K562 (cell line): Measurements from ENCODE around the gene NRXN2.

Experiments used
- ARID3A ChIP-seq: IDR thresholded peaks from 2 replicates; pipeline ENCODE4 v1.6.1; 2012; ENCODE audit warnings: low read depth, low read length, improper control_type of control experiment, borderline replicate concordance
- MEF2A ChIP-seq: IDR thresholded peaks from 2 replicates; pipeline ENCODE4 v1.6.1; 2011; ENCODE audit warnings: low read depth, mild to moderate bottlenecking, low read length, moderate library complexity; ENCODE audit not compliant: control insufficient read depth
- PRMT5 ChIP-seq: sonication (generic); formaldehyde crosslinking; IDR thresholded peaks from 2 replicates; pipeline ENCODE4 v1.5.0; 2020; ENCODE audit warnings: missing genetic modification reagents
- TARDBP ChIP-seq: fragments of 450-650 bp; IDR thresholded peaks from 2 replicates; pipeline ENCODE4 v1.6.1; 2016
- TBP ChIP-seq: optimal IDR thresholded peaks from 2 replicates; pipeline ENCODE3; 2011; ENCODE audit warnings: low read depth, low read length, improper control_type of control experiment
- USF2 ChIP-seq: sonication (generic); formaldehyde crosslinking; IDR thresholded peaks from 2 replicates; pipeline ENCODE4 v1.5.0; 2020; ENCODE audit warnings: missing genetic modification reagents
- ZNF740 ChIP-seq, 3 experiments: fragments of 200-800 bp in 1 of 3; sonication (Bioruptor generic) in 1 of 3; sonication (generic) in 1 of 3; formaldehyde crosslinking in 1 of 3; IDR thresholded peaks; 2 replicates each; pipeline versions ENCODE4 v1.6.1 to v1.8.0; 2016 to 2022; ENCODE audit warnings: mild to moderate bottlenecking in 2 of 3, missing compliant biosample characterization in 2 of 3, missing genetic modification characterization in 2 of 3, missing genetic modification reagents in 1 of 3
- TF ChIP-seq, protein P1 (sequence below), 3 experiments: IDR thresholded peaks in 2 of 3; conservative IDR thresholded peaks in 1 of 3; 2 replicates each; pipeline ENCODE4 v1.5.1; 2011 to 2012; ENCODE audit warnings: low read length in 3 of 3, mild to moderate bottlenecking in 3 of 3, control low read depth in 2 of 3, improper control_type of control experiment in 1 of 3, inconsistent platforms in 1 of 3, low read depth in 1 of 3, mixed read lengths in 1 of 3, moderate library complexity in 1 of 3; ENCODE audit not compliant: insufficient read depth in 2 of 3

DNA sequence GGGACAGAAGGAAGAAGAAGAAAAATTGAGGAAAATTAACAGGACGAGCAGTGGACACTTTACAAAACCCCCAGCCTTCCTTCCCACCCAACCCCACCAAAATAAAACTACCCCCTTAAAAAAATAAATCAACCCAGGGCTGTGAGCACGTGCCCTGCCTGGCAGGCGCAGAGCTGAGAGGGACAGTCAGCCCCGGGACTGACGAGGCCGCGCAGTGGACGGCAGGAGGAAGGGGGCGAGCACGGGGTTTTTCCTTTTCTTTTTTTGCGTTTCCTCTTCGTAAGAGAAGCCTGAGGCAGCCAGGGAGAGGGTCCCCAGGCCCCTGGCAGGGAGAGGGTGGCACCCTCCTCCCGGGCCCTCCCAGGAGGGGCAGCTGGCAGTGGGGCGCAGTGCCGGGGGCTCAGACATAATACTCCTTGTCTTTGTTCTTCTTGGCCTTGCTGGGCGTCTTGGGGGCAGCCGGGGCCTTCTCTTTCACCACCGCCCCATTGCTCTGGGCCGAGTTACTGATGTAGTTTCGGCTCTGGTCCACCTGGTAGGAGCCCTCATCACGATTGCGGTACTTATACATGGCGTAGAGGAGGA lies 116.1 kb downstream of the NRXN2 start:
- TF ChIP-seq ZNF740 (CRISPR knock-in tag; IDR thresholded peaks at IDR 0.05) (no peak), ZNF740 (tag; IDR thresholded peaks at IDR 0.05) (no peak), TBP (no peak), ARID3A (no peak), MEF2A (no peak), PRMT5 (no peak), USF2 (CRISPR knock-in tag) (no peak), TARDBP (no peak)
- TF ChIP-seq, protein P1, sequence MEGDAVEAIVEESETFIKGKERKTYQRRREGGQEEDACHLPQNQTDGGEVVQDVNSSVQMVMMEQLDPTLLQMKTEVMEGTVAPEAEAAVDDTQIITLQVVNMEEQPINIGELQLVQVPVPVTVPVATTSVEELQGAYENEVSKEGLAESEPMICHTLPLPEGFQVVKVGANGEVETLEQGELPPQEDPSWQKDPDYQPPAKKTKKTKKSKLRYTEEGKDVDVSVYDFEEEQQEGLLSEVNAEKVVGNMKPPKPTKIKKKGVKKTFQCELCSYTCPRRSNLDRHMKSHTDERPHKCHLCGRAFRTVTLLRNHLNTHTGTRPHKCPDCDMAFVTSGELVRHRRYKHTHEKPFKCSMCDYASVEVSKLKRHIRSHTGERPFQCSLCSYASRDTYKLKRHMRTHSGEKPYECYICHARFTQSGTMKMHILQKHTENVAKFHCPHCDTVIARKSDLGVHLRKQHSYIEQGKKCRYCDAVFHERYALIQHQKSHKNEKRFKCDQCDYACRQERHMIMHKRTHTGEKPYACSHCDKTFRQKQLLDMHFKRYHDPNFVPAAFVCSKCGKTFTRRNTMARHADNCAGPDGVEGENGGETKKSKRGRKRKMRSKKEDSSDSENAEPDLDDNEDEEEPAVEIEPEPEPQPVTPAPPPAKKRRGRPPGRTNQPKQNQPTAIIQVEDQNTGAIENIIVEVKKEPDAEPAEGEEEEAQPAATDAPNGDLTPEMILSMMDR (IDR thresholded peaks at IDR 0.05 in 2 of 3, conservative IDR thresholded peaks at IDR 0.05 in 1 of 3; ENCODE audit: insufficient read depth in 2 of 3, low read depth in 1 of 3, low read length in 3 of 3), result no peak
